HG03196 (cell line): ENCODE measurements around the gene HAGHL.
"Not testable (repeated sequence)": the region's sequence is repeated elsewhere in the genome, so short reads cannot be mapped to it uniquely, and the experiment has no call there.

Experiments
- ATAC-seq: cut with Tn5 transposase; IDR thresholded peaks from one replicate; pipeline ENCODE4 v1.9.1; 2021; ENCODE audit not compliant: unreplicated experiment

Gene HAGHL

GRCh38 chr16:707062-707538 is 19.8 kb upstream of the HAGHL start:
- ATAC-seq: no peak

- ATAC-seq: no peak
Measured at GRCh38 chr16:708019-708418, 18.9 kb upstream of the HAGHL start.

GRCh38 chr16:708959-709358 is 17.9 kb upstream of the HAGHL start:
- ATAC-seq: no peak

GRCh38 chr16:709566-710499 is 17.1 kb upstream of the HAGHL start:
- no peak for ATAC-seq

GRCh38 chr16:710500-711075 is 16.3 kb upstream of the HAGHL start:
- ATAC-seq: no peak

GRCh38 chr16:711084-711483 is 15.8 kb upstream of the HAGHL start:
- no peak for ATAC-seq

- ATAC-seq: no peak
Measured at GRCh38 chr16:711548-712320, 15.2 kb upstream of the HAGHL start.

- not testable (repeated sequence) for ATAC-seq
Measured at GRCh38 chr16:712740-713250, 14.1 kb upstream of the HAGHL start.

- no peak for ATAC-seq
Measured at GRCh38 chr16:714079-714478, 12.8 kb upstream of the HAGHL start.

- ATAC-seq: peak; percentile 54
Measured at GRCh38 chr16:714558-715476, 12.1 kb upstream of the HAGHL start, which contains the start of gene METRN. METRN (plus strand) TSS chr16:715118; CDS start chr16:715290, 172 bp downstream.

GRCh38 chr16:715477-716199 is 11.3 kb upstream of the HAGHL start:
- ATAC-seq: no peak

GRCh38 chr16:716200-716568 is 10.7 kb upstream of the HAGHL start:
- no peak for ATAC-seq

GRCh38 chr16:716768-717325 is 10.1 kb upstream of the HAGHL start:
- no peak for ATAC-seq

- ATAC-seq: no peak
Measured at GRCh38 chr16:717450-718245, 9.3 kb upstream of the HAGHL start.

- no peak for ATAC-seq
Measured at GRCh38 chr16:718389-718788, 8.5 kb upstream of the HAGHL start.

- no peak for ATAC-seq
Measured at GRCh38 chr16:718922-719321, 8.0 kb upstream of the HAGHL start.

- no peak for ATAC-seq
Measured at GRCh38 chr16:719815-720446, 7.0 kb upstream of the HAGHL start.

GRCh38 chr16:720447-720989 is 6.4 kb upstream of the HAGHL start:
- ATAC-seq: peak; percentile 8
